Measurements from ENCODE around the gene IQSEC1.

The IQSEC1 gene

DNA sequence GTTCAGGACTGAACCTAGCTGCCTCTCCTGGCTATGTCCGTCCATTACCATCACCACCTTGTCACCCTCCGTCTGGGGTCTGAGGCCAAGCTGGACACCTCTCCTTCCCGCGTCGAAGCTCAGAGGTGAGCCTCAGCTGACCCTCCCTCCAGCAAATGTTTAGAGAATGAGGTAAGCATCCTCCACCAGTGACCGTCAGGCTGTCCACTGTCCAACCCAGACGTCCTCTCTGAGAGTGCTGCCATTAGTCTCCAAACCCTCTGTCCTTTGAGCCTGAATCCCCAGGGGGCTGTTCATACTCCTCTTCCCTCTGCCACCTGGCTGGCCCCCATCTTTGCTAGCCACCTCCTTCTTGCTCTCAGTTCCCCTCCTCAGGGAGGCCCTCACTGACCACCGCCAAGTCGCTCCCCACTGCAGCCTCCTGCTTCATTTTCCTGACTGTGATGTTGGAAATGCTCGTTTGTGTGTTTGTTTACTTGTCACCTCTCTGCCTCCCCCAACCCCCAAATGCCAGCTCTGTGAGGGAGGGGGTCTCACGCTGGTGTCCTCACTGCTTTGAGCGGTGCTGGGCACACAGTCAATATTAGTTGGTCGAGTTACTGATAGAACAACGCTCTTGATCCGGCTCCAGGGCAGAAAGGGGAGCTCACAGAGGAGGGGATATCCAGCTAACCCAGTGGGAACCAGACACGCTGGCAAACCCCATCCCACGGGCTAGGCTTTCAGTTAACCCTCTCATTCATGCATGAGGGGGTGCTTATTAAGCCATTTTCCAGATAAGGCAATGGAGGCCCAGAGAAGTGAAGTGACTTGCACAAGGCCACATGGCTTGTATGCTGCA, 64.9 kb downstream of the IQSEC1 start:
- TF ChIP-seq EZH2phosphoT487 (conservative IDR thresholded peaks at IDR 0.05; ENCODE audit: low read length) = no peak
- no peak for TF ChIP-seq CTCF (IDR thresholded peaks at IDR 0.05; ENCODE audit: insufficient read depth, low read length, poor library complexity, severe bottlenecking)
- H3F3A ChIP-seq (ENCODE audit: insufficient read depth) = no peaks in the 10 kb centered on the region
- no peaks in the 10 kb centered on the region for H3K36me3 ChIP-seq (ENCODE audit: low read length)
- H3K4me3 ChIP-seq (ENCODE audit: insufficient read depth, low read length, poor library complexity, severe bottlenecking) = no peak overlapping the region
- no peak overlapping the region for H3K27ac ChIP-seq (ENCODE audit: low read depth, low read length)
- no peaks in the 10 kb centered on the region for H3K9me2 ChIP-seq (replicated peaks; ENCODE audit: insufficient read depth, low read length)
- no peaks in the 10 kb centered on the region for H3K79me2 ChIP-seq (ENCODE audit: insufficient read depth, low read length)
- H2AFZ ChIP-seq (ENCODE audit: low read depth, low read length, severe bottlenecking) = no peak overlapping the region
- H3K4me2 ChIP-seq (ENCODE audit: low read depth, low read length, poor library complexity, severe bottlenecking) = no peak overlapping the region
- no peaks in the 10 kb centered on the region for H4K20me1 ChIP-seq (ENCODE audit: low read depth, low read length)
- no peak overlapping the region for H3K9ac ChIP-seq (ENCODE audit: low read length)
- H3K27me3 ChIP-seq (ENCODE audit: low read length) = no peaks in the 10 kb centered on the region
- H3K9me3 ChIP-seq (ENCODE audit: insufficient read depth, low read length) = no peaks in the 10 kb centered on the region

- Histone ChIP-seq H3K9me3 (ENCODE audit: insufficient read depth, low read length) (no peaks in the 10 kb centered on the region), H3K79me2 (ENCODE audit: insufficient read depth, low read length) (no peaks in the 10 kb centered on the region), H3K27me3 (ENCODE audit: low read length) (no peaks in the 10 kb centered on the region), H3K4me3 (ENCODE audit: insufficient read depth, low read length, poor library complexity, severe bottlenecking) (no peak overlapping the region), H4K20me1 (ENCODE audit: low read depth, low read length) (no peaks in the 10 kb centered on the region), H3K9me2 (replicated peaks; ENCODE audit: insufficient read depth, low read length) (no peaks in the 10 kb centered on the region), H3K9ac (ENCODE audit: low read length) (no peak overlapping the region), H3K27ac (ENCODE audit: low read depth, low read length) (no peak overlapping the region), H3K36me3 (ENCODE audit: low read length) (no peaks in the 10 kb centered on the region), H3F3A (ENCODE audit: insufficient read depth) (no peaks in the 10 kb centered on the region), H3K4me2 (ENCODE audit: low read depth, low read length, poor library complexity, severe bottlenecking) (no peak overlapping the region), H2AFZ (ENCODE audit: low read depth, low read length, severe bottlenecking) (no peak overlapping the region)
- no peak for TF ChIP-seq CTCF (IDR thresholded peaks at IDR 0.05; ENCODE audit: insufficient read depth, low read length, poor library complexity, severe bottlenecking)
- TF ChIP-seq EZH2phosphoT487 (conservative IDR thresholded peaks at IDR 0.05; ENCODE audit: low read length) = no peak
These were observed 65.8 kb downstream of the IQSEC1 start for GRCh38 chr3:13007251-13007941.

DNA sequence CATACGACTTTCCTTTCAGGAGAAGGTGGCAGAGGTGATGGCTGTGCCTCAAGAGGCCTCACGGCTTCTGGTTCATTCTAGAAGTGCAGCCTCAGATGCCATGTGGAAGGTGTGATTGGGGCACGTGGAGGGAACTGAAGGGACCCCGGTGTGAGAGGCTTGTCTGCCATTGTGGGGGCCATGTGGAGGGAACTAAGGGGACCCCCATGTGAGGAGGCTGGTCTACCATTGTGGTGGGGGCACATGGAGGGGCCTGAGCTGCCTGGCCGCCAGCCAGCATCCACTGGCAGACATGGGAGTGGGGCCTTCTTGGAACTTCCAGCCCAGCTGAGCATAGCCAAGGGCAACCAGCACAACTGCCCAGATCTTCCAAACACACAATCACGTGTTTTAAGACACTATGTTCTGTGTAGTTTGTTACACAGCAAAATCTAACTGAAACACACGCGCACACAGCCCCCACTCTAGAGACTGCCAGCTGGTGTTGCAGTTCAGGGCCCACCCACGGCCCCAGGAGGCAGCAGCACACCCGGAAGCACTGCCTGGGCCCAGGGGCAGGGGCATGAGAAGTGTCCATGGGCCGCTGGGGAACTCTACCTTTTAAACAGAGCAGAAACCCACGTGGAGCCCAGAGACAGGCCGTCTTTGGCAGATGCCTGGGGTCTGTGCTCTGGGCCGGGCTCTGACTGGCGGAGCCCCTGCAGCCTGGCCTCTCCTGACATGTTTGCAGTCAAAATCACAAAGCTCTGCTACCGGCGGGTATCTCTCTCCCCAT, 66.8 kb downstream of the IQSEC1 start:
- Histone ChIP-seq H2AFZ (ENCODE audit: low read depth, low read length, severe bottlenecking) (no peak overlapping the region), H3K9me2 (replicated peaks; ENCODE audit: insufficient read depth, low read length) (no peaks in the 10 kb centered on the region), H3K4me3 (ENCODE audit: insufficient read depth, low read length, poor library complexity, severe bottlenecking) (no peak overlapping the region), H3K9me3 (ENCODE audit: insufficient read depth, low read length) (no peaks in the 10 kb centered on the region), H4K20me1 (ENCODE audit: low read depth, low read length) (no peaks in the 10 kb centered on the region), H3K36me3 (ENCODE audit: low read length) (no peaks in the 10 kb centered on the region), H3K79me2 (ENCODE audit: insufficient read depth, low read length) (no peaks in the 10 kb centered on the region), H3K4me2 (ENCODE audit: low read depth, low read length, poor library complexity, severe bottlenecking) (no peak overlapping the region), H3F3A (ENCODE audit: insufficient read depth) (no peaks in the 10 kb centered on the region), H3K9ac (ENCODE audit: low read length) (no peak overlapping the region), H3K27ac (ENCODE audit: low read depth, low read length) (no peak overlapping the region), H3K27me3 (ENCODE audit: low read length) (no peaks in the 10 kb centered on the region)
- TF ChIP-seq EZH2phosphoT487 (conservative IDR thresholded peaks at IDR 0.05; ENCODE audit: low read length) (no peak), CTCF (IDR thresholded peaks at IDR 0.05; ENCODE audit: insufficient read depth, low read length, poor library complexity, severe bottlenecking) (no peak)
